NCI-H2081 (cell line): ENCODE data around the gene FAM222A.
"Not testable (repeated sequence)": the region's sequence is repeated elsewhere in the genome, so short reads cannot be mapped to it uniquely, and the experiment has no call there.

Source experiments
- DNase-seq, 2 experiments: peaks; one replicate each; lab custom pipeline; 2025; lab: John Stamatoyannopoulos, UW

Gene FAM222A

DNA sequence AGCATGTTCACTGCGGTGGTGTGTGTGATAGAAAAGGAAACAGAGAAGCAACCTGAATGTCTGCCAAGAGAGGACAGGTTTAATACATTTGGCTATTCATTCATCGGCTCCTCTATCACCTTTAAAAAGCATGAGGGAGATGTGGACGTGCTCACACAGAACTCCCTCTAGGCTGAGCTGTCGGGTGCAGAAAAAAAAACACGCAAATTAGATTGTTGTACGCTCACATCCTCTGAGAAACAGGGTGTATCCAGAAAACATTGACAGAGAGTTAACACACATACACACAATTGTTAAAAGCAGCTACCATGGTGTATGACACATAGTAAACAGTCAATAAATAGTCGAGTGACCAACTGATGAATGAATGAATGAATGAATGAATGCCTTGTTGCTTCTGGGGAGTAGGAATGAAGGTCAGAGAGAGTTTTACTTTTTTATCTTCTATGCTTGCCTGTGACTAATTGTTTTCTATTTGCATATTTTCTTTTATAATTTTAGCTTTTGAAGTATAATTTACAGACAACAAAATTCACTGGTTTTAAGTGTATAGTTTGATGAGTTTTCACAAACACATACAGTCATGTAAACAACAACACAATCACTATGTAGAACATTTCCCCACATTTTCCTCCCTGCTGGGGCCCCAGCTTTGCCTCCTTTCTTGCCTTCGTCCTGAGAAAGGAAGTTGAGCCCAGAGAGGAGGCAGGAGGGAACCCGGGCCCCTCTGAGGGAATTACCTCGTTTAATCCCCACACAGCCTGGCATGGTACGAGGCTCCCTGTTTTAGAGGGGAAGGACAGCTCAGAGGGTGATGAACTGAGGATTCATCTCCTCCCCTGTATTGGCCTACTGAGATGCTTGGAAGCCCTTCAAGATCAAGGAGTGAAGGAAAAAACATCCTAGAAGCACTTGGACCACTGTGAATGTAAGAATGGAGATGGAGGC lies 19.7 kb upstream of the FAM222A start:
- peak in 1 of 2 experiments; percentile 42 for DNase-seq

DNA sequence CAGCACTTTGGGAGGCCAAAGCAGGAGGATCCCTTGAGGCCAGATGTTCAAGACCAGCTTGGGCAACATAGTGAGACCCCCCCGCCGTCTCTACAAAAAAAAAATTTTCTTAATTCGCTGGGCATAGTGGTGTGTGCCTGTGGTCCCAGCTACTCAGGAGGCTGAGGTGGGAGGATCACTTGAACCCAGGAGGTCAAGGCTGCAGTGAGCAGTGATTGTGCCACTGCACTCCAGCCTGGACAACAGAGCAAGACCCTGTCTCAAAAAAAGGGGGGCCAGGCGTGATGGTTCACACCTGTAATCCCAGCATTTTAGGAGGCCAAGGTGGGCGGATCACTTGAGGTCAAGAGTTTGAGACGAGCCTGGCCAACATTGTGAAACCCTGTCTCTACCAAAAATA lies 19.0 kb upstream of the FAM222A start:
- DNase-seq = not testable (repeated sequence)

DNA sequence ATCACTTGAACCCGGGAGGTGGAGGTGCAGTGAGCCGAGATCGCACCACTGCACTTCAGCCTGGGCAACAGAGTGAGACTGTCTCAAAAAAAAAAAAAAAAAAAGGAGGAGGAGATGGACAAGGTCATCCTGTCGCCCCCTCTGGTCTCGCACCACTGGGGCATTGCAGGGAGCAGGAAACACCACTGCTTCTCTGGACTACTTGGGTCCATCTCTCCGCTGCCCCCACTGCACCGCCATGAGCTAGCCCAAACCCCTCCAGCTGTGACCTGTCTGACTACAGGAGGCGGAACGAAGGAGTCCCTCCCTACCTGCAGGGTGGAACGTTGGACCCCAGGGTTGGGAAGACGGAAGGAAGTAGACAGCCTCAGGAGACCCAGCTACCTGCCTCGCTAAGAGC lies 18.2 kb upstream of the FAM222A start:
- no peak for DNase-seq

DNA sequence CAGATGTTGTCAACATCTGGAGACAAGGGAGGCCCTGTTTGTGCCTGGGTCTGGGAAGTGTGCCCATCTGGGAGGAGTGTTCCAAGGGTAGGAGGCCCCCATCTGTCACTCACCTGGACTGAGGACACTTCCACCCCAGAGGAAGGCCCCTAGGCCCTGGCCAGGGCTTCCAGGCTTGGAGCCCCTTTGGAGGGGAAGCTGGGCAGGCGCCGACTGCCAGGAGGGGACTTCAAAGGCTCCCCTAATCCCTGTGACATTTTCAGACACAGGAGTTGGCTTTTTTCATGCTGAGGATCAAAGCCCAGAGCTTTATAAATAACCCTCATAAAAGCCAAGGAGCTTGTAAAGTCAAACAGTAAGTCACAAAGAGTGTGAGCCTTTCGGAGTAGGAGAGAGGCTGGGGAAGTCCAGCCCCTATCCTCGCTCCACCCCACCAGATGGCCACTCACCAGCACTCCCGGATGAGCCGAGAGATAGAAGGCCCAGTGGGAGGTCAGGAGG lies 17.6 kb upstream of the FAM222A start:
- DNase-seq = no peak

DNA sequence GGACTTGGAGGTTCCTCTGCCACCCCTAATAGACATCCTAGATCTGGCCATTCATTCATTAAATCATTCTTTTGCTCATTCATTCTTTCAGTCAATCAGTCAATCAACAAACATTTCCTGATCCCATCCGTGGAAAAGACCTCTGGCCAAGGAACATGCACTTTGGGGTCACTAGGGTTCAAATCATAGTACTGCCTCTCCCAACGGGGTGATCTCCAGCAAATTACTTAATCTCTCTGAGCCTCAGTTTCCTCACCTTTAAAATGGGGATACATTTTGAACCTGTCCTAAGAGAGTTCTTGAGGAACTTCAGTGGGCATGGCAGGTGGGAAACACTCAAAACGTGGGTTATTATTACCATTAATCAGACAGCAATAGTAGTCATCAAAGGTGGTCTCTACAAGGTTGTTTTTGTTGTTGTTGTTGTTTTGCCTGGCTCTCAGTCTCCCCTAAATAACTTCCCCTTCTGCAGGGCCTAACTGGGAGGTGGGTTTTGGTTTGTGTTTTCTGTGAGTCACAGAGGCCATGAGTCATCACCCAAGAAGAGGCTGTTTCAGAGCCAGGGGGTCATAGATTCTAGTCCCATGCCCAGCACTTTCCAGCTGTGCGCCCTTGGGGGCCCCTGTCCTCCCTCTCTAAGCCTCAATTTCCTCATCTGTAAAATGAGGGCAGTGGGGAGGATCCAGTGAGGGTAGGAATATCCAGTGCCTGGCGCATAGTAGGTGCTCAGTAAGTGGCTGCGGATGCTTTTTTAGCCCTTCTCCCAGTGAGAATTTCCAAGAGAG lies 16.9 kb upstream of the FAM222A start:
- DNase-seq = no peak

DNA sequence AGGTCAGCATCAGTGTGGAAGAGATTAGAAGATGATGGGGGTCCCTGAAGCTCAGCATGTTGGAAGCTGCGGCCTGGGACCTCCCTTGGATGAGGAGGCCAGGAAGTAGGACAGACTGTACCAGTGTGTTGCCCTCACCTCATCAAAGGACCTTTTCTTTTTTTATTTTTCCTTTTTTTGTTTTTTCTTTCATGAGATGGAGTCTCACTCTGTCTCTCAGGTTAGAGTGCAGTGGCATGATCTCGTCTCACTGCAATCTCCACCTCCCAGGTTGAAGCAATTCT lies 16.4 kb upstream of the FAM222A start:
- no peak for DNase-seq

DNA sequence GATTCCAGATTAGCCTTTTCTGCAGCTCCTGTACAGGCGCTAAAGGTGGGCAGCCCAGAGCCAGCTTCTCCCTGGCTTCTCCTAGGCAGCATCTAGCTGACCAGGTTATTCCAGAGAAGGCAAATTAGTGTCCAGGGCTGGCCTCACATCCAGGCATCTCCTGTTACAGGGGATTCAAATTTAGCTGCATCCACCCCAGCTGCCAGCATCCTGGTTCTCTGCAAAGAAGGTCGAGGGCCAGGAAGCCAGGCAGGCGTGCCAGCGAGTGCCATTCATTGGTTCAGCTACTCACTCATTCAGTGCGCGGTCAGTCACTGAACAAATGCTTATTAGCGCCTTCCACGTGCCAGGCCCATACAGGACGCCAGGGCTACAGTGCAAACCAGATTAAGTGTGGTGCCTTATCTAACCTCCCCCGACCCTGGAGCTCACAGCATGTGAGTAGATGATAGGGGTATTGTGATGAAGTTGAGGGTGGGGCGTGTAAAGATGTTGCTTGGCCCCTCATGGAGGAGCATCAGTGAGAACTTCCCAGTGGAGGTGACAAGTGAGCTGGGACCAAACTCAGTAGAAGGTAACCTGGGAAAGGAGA lies 15.7 kb upstream of the FAM222A start:
- no peak for DNase-seq

DNA sequence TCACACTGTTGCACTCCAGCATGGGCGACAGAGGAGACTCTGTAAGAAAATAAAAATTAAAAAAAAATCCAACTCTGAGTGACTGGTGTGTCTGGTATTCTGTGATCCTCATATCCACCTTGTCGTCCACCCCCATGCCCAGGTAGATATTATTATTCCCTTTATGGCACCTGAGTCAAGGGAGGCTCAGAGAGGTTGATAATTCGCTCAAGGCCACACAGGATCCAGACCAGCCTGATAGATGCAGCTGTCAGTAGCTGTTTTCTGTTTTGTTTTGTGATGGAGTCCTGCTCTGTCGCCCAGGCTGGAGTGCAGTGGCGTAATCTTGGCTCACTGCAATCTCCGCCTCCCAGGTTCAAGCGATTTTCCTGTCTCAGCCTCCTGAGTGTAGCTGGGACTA lies 14.8 kb upstream of the FAM222A start:
- DNase-seq = no peak

DNA sequence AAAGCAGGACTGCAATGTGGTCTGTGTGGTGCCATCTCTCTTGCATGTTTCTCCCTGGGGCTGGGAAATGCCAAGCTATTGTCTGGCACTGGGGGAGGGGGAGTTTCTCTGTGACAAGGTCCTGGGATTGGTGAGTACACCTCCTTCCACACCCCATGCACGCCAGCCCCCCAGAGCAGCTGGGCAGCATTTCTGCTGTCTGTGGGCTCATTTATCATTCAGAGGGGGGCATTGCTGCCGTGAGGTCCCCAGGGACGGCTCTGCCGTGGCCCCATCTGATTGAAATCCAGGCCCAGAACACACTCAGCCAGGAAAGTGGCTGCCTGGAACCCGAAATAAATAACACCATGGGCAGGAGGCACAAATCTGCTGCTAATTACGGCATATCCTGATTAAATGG lies 12.6 kb upstream of the FAM222A start:
- peak in 1 of 2 experiments; percentile 34 for DNase-seq

DNA sequence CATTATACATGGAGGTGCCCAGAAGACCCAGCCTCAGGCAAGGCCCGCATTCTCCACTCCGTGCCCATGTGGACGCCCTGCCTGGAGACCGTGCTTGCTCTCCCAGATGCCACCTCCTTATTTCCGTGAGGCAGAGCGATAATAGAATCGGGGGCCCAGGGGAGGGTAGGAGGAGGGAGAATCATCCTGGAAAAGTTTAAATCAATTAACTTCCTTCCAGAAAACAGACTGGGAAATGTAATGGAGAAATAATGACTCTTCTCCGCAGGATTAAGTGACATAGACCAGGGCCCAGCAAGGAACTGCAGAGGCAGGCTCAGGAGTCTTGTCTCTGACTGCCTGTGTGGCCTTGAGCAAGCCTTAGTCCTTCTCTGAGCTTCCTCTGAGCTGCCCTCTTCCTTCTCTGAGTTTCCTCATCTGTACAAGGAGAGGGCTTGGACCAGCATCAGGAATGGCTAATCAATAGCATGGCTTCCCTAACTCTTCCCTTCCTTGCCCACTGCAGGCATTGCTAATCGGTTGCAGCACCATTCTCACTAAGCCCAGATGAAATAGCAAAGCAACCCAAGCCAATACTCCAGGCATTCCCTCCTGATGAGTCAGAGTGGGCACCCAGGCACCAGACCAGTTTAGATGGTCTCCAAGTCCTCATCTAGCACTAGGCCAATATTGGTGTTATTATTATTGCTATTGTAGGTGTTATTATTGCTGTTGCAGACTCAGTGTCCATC lies 11.3 kb upstream of the FAM222A start:
- DNase-seq = no peak

DNA sequence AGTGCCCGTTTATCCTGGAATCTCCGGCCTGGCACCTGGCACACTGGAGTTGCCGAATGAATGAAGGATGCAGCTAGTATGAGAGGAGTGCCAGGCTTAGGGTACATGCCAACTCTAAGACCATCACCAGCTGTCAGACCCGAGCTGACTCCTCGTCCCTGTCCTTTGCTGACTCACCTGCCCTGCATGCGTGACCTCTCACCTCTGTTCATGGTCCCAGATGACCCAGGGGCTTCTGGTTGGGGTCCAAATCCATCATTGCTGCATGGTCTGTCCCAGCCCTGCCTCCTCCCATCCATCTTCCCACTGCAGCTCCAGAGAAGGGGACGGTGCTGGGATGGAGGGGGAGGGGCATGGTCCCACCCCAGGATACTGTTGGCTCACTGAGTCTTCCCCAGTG lies 9.9 kb upstream of the FAM222A start:
- DNase-seq = no peak

DNA sequence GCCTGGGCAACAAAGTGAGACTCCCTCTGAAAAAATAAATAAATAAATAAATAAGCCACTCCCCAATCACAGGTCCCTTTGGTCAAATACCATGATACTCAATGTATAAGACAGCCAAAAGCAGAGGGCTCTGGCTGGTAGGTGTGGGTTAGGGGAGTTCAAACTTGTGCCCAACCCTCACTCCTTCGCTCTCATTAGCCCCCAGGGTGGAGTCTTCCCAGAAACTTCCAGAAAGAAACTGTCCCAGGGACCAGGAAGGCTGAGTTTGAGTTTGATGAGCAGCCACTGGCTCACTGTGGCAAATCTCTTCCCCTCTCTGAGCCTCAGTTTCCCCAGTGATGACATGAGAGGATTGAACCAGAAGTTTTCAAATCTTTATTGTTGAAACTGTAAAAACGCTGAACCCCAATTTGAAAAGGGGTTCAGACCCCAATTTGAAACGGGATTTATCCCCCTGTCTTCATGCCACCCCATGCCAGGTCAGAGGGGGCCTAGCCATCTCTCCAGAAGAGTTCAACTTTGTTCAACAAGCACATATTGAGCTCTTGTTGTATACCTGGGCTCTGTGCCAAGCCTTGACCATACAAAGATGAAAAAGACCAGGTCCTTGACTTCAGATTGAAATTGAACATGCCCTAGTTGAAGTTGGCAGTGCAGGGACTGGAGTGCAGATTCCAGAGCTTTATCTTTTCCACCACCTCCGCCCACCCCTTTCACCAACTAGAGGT lies 9.1 kb upstream of the FAM222A start:
- no peak for DNase-seq

DNA sequence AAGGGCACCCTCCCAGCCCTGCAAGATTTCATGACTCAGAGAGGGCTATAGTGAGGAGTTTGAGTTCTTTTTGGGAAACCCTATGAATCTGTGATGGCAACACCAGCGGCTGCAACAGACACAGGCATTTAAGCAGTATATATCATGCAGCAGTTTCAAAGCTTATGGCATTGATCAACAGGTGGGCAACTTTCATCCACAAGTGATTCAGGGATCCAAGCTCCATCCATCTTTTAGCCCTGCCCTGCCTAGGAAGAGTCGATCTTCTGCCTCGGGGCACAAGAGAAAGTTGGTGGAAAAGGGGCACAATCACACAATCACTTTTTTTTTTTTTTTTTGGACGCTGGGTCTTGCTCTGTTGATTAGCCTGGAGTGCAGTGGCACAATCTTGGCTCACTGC lies 8.3 kb upstream of the FAM222A start:
- DNase-seq = no peak

DNA sequence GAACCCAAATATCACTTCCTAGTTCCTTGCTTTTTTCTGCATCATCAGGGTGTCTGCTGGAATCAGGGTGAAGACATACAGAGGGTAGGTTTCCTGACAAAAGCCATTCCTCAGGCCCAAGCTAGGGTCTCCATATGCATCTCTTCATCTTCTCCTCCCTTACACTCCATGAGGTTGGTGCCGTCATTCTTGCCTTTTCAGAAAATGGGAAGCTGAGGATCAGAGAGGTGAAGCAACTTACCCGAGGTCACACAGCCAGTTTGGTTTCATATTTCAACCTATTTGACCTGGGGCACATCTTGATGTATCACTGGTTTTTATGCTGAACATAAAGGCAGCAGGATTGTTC lies 7.3 kb upstream of the FAM222A start:
- DNase-seq = no peak

DNA sequence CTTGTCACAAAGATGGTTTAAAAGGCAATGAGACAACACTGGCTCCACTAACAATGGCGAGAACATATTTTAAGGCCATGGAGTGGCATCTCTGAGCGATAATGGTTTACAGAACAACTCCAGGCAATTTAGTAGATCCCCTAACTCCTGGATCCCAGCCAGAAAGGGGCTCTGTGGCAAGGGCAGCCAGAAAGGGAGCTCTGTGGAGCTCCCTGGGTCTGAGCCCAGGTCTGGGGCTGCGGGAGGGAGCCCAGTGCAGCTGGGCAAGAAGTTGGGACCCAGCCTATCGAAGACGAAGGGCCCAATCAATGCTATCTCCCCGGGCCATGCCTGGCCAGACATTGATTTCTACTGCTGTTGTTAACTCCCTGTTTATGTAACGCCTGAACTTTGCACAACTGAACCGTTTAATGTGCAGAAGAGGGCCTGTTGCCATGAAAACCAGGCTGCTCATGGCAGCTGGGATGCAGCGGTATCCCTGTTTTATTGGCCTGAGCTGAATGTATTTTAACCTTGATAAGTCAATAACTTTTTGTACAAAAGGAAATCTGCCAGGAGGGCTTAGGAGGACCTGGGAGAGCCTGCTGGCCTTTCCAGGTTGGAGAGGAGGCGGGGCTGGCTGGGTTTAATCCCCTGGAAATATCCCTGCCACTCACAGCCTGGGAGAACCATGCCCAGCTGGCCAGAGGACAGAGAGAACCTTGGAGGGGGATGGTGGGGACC lies 6.7 kb upstream of the FAM222A start:
- peak; percentile 23 to 70 for DNase-seq

DNA sequence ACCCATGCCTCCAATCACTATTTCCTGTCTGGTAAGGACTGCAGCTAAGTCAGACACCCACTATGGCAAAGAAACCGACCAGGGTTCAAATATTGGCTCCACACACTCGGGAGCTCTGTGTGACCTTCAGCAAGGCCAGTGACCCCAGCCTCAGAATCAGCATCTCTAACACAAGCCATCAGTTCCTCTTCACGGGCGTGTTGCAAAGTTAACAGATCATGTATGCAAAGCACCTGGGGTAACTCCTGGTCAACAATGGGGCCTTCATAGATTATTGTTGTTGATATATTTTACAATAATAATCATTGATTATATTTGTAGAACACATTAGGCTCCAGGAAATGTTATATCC lies 6.2 kb upstream of the FAM222A start:
- DNase-seq = no peak

DNA sequence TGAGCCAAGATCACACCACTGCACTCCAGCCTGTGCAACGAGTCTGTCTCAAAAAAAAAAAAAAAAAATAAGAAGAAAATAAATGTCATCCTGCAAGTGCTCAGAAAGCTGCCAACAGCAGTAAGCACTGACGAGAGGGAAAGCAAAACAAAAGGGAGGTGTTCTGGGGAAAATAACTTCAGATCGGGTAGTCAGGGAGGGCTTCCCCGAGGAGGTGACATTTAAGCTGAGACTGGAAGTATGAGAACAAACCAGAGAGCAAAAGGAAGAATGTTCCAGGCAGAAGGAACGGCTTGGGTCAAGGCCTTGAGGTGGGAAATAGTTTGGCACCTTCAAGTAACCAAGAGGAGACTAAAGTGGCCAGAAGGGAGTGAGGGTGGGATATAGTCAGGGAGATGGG lies 4.7 kb upstream of the FAM222A start:
- no peak for DNase-seq

DNA sequence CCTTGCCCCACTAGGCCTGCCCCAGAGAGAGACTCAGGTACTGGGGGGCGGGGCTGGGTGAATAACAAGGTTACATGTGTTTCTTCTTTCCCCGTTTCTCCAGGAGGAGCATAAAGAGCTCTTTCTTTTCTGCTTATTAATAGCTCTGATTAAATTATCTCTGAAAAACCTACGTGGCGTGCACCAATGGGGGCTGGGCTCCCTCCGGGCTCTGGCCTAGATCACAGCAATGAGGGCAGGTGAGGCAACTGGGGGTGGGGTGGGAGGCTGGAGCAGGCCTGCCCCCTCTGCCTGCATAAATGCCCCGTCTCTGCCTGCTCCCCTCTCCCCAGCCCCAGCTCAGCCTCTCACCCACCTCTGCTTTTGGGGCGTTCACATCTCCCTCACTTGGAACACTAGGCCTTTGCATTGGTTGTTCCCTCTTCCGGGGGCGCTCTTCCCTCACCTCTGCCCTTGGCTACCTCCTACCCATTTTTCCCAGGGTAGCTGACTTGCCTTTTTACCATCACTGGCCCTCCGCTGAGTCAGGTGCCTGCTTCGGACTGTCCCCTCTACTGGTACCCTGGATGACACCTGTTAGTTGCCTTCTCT lies 4.1 kb upstream of the FAM222A start:
- no peak for DNase-seq

DNA sequence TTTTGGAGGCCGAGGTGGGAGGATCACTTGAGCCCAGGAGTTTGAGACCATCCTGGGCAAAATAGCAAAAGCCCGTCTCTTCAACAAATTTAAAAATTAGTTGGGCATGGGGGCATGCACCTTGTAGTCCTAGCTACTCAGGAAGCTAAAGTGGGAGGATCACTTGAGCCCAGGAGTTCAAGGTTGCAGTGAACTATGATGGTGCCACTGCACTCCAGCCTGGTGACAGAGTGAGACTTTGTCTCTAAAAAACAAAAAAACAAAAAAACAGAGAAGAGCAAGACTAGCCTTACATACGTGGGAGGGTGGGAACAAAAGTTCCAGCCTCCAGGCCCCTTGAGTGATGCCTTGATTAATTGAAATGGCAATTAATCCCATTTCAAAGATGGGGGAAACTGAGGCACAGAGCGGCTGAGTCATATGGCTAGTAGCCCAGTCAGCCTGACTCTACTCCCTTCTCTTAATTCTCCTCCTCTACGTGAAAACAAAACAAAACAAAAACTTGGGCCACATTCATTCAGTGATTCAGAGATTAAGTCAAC lies 3.3 kb upstream of the FAM222A start:
- no peak for DNase-seq
